NCI-H2081 (cell line): ENCODE measurements around the gene TUBB2B.
A peak's percentile ranks its signal among the peaks of the same experiment; 100 is the strongest.
"Not testable (repeated sequence)": the region's sequence is repeated elsewhere in the genome, so short reads cannot be mapped to it uniquely, and the experiment has no call there.

Source experiments
- DNase-seq, 2 experiments: peaks; one replicate each; lab custom pipeline; 2025; lab: John Stamatoyannopoulos, UW

TUBB2B gene

DNA sequence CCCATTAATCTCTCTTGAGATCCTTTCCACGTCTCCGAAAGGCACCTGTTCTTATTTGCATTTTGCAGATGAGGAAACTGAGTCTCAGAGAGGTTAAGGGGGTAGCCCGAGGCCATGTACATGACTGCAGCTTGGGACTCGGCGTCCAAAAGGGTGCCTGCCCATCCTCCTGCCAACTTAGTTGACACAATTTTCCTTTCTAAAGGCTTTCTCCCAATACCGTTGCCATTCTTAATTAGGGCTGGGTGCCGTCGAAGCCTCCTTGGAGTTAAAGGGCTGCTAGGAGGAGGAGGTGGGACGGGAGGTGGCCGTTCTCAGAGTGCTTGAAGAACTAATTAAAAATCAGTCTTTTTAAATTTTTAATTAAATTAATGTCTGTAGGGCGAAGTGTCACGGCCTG is 30.7 kb upstream of the TUBB2B start:
- no peak for DNase-seq

DNA sequence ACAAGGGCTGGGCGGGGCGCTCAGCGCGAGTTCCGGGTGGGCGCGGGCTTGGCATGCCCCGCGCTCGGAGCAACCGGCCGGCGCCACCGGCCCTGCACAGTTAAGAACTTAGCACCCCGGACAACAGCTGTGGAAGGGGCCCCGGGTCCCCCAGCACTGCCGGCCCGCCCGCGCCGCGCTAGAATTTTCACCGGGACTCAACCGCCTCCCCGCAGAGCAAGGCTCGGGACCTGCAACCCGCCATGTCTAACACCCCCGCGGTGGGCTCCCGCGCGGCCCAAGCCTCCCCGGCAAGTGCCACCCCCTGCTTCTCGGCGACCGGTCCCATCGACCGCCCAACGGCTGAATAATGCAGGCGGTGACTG is 26.1 kb upstream of the TUBB2B start:
- DNase-seq: no peak

DNA sequence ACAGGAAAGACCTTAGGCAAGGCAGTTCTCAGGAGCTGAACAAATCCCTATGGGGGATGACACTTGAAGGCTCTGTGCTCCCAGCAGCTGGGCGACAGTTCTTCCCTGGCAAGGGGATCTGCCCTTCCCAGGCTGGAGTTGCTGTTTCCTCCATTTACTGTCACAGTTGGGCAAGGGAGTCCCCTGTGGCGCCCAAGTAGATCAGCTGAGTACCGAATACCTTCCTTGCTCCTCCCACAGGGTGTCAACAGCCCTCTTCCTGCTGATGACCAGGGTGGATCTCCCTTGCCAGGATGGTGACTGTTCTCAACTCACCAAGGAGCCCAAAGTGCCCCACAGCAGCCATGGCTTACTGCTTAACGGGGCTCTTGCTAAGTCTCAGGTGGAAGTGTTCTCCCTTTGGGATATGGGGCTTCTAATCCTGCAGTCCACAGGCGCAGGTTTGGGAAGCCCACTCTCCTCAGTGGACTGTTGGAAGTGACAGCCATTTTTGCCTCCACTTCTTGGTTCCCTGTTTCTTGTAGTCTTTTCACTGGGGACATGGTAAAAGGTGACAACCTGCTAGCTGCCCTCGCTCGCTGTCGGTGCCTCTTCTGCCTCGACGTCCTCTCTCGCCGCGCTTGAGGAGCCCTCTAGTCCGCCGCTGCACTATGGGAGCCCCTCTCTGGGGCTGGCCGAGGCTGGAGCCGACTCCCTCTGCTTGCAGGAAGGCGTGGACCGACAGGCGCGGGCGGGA is 25.6 kb upstream of the TUBB2B start:
- DNase-seq: no peak

DNA sequence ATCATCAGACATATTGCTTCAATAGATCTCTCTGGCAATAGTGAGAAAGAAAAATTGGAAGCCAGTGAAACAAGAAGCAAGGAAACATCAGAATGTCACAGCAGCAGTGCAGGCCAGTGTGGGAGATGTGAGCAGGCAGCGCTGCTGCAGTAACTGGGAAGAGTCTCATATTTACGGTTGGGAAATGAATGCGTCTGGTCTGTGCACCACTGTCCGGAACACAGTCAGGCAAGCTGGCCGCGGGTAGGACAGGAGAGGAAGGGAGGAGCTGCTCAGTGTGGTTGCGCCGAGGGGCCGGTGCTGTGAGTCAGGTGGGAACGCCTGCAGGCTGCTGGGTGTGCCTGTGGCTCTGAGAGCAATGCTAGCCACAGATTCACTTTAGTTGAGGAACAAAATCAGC is 24.9 kb upstream of the TUBB2B start:
- DNase-seq: no peak

DNA sequence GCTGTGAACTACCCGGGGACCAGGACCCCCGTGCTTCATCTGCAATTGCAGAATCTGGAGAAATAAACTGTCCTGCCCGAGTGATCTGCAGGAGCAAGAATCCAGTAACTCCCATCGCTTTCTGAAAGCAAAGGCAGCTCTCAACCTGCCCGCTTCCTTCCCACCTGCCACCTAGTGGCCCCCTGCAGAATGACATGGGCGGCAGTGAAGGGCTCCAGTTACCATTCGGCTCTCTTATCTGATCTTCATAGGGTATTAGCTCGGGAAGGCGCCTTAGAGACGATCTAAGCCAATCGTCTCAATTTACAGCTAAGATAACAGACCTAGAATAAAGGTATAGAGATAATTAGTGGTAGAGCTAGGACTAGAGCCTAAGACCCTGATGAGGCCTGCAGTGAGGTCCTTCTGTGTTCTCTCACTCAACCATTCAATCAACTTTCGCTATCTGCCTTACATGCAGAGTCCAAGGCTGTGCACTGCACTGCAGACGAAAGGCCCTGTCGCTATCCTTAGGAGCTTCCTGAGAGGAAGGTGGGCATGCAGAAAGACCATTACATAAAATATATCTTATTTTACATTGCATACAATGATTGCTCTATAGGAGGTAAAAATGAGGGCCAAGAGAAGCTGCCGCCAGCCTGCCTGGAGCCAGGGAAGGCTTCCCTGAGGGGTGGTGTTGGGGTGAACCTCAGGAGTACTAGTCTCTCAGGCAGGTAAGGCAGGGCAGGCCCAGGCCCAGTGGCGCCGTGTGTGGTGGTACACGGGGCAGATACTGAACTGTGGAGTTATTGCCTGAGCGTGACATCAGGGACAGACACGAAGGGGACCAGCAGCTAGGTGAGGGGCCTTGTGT is 24.2 kb upstream of the TUBB2B start:
- DNase-seq: peak; percentile 80 to 81

DNA sequence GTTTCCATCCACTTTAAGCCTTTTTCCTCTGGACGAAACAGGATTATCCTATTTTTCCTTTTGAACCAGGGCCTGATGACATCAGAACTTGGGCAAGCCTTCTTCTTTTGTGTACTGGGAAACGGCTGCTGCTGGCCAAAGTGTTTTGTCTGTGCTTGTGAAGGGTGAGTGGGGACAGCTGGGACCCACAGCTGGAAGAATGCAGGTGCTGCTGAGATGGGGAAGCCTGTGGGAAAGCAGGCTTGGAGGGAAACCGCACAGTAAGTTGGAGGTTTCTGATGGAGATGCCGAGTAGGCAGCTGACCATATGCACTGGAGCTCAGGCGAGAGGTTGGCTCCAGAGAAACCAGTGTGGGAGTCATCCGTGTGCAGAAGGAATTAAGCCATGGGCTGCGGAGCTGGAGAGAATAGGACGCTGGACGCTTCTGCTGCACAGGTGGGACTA is 22.8 kb upstream of the TUBB2B start:
- no peak for DNase-seq

DNA sequence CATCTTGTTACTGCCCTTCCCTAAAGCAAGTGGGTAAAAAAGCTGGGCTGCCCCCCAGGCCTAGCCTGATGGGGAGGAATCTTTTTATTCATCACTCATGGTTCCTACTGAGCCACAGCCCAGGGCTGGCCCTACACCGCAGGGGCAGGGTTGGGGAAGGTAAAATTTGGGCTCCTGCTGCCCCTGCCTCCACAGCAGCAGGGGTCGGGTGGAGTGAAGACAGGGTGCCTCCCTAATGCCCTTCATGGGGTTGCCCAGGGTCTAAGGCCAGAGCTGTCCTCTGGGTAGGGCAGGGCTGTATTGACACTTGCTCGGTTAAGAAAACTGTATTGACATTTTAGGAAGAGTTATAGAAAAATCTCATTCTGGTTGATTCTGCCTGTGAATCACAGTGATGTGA is 22.4 kb upstream of the TUBB2B start:
- no peak for DNase-seq

DNA sequence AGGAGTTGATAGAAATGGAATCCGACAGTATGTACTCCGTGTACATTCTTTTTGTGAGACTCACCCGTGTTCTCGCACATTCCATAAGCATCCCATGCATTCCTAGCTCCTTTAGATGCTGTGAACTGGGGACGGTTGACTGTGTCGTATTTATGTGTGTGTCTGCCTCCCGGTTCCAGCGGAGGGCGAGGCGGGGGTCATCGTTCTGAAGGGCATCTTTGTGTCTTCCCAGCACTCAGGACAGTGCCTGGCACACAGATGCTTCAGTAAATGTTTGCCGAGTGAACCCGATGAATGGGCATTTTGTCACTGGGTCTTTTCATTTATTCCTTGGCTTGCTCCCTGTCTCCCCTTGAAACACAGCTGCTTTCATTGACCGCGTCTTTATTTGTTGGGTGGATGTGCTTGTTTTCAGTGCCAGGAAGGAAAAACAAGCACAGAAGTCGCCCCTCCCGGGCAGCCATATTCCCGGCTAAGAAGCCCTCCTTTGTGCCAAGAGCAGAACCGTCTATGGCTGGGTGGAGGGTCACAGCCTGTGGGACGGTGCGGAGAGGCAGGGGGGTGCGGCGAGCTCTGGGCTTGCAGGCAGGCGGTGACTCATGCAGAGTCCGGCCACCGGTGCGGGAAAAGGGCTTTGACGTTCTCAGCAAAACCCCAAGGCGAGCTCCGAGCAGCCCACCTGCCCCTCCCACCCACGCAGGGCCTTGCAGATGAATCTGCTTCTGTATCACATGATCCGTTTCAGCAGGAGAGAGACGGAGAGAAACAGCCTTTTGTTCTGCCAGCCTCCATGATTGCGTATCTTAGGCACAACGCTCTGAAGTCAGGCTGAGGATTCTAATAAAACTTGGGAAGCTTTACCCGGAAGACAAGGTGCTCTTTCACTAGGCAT is 20.0 kb upstream of the TUBB2B start:
- no peak for DNase-seq

DNA sequence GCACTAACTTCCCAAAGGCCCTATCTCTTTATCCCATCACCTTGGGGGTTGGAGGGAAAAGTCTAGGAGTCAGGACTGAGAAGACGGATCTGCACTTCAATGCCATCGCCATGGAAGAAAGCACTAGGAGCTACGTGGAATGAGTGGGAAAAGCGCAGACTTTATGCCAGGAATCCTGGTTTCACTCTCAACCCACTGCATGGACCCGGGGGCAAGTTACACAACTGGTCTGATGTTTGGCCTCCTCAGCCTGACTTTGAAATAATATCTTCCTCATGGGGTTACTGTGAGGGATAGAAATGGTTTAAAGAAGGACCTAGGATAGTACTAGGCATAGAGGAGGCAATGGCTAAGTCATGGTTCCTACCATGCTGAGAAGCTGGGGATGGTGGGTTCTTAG is 17.8 kb upstream of the TUBB2B start:
- no peak for DNase-seq

DNA sequence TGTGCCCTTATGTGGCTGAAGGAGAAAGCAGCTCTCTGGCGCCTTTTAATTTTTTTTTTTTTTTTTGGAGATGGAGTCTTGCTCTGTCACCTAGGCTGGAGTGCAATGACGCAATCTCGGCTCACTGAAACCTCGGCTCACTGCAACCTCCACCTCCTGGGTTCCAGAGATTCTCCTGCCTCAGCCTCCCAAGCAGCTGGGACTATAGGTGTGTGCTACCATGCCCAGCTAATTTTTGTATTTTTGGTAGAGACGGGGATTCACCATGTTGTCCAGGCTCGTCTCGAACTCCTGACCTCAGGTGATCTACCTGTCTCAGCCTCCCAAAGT is 17.3 kb upstream of the TUBB2B start:
- not testable (repeated sequence) for DNase-seq

DNA sequence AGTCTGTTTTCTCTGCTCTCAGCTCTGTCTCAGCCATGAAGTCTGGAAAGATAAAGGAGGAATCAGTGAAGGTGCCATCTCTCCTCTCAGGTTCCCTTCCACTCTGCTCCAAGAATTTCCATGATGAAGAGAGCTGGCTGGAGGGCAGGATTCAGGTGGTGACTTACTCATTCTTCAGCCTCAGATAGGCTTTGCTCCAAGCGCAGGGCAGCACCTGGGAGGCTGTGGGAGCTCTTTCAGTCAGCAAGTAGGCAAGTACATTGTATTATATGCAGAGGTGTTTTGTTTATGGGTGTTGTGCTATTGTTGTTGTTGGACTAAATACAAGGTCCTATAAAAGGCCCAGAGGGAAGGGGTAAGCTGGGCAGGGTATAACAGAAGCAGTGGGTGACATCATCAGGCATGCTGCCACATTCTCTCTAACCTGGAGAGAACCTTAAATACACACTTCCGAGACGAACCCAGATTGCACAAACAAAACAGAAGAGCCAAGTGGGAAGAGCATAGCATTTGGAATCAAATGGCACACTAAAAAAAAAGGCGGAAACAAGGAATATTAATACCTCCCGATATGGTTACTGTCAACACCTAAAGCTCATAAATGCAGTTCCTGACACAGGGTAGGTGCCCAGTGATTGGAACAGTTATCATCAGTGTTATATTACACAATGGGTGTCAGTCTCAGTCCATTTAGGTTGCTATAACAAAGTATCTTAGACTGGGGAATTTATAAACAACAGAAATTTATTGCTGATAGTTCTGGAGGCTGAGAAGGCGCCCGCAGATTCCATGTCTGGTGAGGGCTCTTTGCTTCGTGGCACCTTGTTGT is 16.8 kb upstream of the TUBB2B start:
- DNase-seq: no peak

DNA sequence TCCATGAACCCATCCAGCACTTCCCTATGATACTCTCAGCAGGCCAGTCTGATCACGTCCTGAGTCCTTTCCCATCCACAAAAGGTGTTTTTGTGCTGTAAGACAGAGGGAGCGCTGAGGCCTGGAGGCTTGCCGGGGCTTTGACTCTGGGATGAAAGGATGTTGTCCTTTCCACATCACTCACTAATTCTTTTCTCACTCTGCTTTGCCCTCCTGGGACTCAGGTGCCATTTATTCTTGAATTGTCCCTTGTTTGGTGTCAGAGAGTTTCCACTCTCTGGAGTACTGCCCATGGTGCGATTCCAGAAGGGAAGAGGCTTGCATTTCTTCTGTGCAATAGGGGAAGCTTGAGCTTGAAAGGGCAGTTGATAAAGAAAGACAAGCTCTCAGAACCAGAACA is 15.3 kb upstream of the TUBB2B start:
- DNase-seq: no peak

DNA sequence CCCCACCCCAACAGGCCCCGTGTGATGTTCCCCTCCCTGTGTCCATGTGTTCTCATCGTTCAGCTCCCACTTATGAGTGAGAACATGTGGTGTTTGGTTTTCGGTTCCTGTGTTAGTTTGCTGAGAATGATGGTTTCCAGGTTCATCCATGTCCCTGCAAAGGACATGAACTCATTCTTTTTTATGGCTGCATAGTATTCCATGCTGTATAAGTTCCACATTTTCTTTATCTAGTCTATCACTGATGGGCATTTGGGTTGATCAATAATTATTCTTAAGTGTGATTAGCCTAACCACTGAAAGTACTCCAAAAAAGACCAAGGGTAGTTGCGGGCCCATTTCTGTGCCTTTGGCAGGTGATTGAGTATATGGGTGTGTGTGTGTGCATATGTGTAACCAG is 14.3 kb upstream of the TUBB2B start:
- not testable (repeated sequence) for DNase-seq

DNA sequence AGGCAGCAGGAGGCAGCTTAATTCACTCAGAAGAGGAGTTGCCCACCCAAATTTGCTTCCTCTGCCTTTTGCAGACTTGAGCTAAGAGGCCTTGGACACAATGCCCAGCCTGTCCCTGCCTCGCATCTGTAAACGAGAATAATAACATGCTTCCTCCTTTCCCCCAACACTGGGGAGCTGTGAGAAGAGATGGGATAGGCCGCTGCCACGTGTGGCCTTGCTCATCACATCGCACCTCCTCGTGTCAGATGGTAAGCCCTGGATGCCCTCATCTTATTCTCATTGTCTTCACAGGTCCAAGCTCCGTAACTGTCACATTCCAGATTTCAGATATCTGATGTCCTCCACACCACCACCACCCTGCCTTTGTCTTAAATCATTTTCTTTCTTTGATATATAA is 13.1 kb upstream of the TUBB2B start:
- no peak for DNase-seq

DNA sequence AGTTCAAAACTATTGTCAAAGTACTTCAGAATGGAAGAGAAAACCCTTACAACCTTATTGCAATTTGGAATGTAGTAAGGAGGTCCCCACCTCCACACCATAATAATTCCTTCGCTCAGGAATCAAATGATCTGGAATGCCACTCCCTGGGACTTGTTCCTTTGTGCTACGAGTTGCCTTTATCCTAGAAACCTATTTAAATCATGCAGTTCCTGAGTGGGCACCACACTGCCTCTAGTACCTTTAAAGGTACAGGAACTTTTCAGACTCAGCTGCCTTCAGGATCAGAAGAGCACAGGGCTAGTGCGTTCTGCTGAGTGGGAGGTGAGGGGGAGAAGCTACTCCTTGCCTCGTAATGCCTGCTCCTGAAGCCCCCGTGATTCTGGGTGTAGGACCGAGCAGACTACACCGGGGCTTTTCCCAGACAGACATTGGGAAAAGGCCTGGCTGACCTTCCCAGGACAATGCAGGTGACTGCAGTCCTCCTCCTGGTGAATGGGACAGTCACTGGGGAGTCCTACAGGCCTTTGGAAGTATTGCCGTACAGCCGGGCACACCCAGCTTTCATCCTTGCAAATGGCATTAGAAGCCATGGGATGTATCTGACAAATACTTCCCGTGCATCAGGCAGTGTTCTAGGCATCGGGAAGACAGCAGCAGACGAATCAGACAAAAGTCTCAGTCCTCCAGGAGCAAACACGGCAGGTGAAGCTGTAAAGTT is 11.8 kb upstream of the TUBB2B start:
- DNase-seq: no peak

DNA sequence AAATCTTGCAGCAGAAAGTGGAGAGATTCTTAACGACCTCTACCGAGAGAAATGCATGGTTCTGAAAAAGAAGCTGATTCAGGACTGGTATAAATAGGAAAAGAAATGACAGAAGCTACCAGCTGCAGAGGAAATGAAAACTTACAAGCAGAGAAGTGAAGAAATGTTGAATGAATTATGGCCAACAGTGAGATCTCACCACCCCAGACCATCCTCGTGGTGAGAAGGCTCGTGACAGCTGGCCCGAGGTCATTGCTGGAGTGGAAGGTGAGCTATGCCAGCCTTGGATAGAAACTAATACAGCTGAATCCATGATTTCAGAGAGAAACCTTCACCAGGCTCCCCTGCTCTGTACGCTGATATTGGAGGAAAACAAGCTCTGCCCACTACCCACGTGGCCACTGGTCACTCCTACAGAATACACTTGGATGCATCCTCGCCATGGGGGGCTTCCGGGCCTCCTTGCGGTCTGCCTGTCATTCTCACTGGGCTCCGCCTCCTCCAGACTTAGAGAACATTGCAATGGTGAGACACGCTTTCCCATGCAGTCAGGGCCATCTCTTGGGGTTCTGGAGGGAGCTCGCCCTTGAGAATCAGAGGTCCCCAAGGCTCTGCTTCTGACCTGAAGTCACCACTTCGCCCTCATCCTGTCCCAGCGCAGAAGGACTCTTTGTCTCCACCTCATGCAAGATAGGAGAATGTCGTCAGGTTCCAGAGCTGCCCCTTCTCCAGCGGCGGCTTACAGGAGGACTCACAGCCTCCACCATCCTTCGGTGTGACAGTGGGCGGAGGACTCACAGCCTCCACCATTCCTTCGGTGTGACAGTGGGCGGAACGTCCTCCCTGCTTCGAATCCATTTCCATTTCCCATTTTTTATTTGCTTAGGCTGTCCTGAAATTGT is 10.6 kb upstream of the TUBB2B start:
- no peak for DNase-seq

DNA sequence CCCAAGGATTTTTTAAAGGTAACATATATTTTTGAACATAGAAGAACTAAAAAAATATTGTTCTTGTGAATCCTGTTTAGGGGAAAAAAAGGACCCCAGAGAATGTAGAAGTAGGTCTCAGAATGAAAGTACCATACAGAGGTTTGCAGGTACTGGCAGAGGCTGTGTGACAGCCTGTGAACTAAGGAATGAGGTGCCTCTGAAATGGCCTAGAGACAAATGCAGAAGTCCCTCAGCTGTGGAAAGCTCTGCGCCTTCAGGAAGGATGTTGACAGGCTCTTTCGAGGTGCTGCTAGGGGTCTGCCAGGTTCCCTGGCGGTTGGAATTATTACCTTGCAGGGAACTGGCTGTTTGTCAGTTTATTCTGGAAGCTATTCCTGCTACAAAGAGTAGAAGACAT is 8.6 kb upstream of the TUBB2B start:
- DNase-seq: no peak

DNA sequence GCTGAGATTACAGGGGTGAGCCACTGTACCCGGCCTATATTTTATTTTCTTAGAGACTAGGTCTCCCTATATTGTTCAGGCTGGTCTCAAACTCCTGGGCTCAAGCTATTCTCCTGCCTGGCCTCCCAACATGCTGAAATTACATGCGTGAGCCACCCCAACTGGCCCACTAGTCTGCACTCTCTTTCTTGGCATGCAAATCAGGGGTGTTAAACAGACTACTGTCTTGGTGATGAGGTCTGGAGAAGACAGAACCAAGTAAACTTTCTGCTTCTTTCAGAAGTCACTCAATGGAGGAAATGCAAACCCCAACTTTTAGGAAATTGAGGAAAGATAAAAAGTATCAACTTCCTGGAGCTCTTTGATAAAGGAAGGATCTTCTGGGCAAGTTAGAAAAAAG is 8.0 kb upstream of the TUBB2B start:
- no peak for DNase-seq

DNA sequence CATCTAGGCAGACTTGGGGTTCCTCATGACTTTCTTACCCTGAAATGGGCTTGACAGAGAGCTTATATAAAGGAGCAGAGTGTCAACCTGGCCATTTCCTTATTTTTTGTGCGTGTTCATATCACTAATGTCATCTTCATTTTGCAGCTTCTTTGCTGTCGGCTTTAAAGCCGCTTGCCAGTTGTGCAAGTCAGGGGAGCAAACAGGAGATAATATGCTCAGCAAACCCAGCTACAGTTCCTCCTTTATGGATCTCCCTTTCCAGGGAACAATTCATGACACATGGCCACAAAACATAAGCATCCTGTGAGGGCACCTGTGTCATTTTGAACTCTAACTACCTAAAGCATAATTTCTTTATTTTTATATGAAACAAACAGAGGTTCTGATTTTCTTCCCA is 6.5 kb upstream of the TUBB2B start:
- DNase-seq: no peak

DNA sequence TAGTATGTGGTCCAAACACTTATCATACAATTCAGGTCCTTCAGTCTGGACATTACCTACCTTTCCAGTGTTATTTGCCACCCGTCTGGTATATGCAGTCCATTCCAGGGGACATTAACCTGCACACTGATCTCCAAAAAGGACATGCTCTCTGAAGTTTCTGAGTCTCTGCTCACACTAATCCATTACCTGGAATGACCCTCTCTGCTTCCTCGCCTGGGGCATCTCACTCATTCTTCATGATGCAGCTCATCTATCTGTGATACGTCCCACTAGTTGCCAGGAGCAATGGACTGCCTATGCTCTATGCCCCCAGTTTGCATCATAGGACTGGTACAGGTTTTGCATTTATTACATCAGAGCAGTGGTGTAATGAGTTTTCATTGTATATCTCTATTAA is 5.9 kb upstream of the TUBB2B start:
- DNase-seq: no peak
